Sigmoid colon (tissue), 7 donors: ENCODE measurements around the gene TMED5. TPM values are rescaled to one million over a fixed set of nuclear protein-coding genes. Genes with fewer than 3 reads are reported as not detected.

Experiments used
- DNase-seq: peaks from one replicate; pipeline ENCODE4 v3.0.0-alpha.2; 2019
- H3K27ac ChIP-seq, 4 donors: fragments of 200-600 bp; sonication (generic); one replicate each; pipeline ENCODE4 v1.5.1; 2016 to 2019; ENCODE audit warnings: mild to moderate bottlenecking in 1 of 4
- H3K27me3 ChIP-seq, 3 donors: fragments of 200-600 bp; sonication (generic); one replicate each; pipeline ENCODE4 v1.5.1; 2019; ENCODE audit warnings: mild to moderate bottlenecking in 1 of 3
- H3K36me3 ChIP-seq, 4 donors: fragments of 200-600 bp; sonication (generic); one replicate each; pipeline ENCODE4 v1.5.1; 2016 to 2019
- H3K4me1 ChIP-seq, 4 donors: fragments of 200-600 bp; sonication (generic); one replicate each; pipeline ENCODE4 v1.5.1; 2017 to 2019
- H3K4me3 ChIP-seq, 4 donors: fragments of 200-600 bp; sonication (generic); one replicate each; pipeline ENCODE4 v1.5.1; 2017 to 2019; ENCODE audit warnings: mild to moderate bottlenecking in 2 of 4, moderate library complexity in 1 of 4
- H3K9me3 ChIP-seq, 4 donors: fragments of 200-600 bp in 3 of 4; sonication (generic) in 3 of 4; one replicate each; pipeline versions ENCODE4 v1.5.1 to v1.6.1; 2013 to 2019
- CTCF ChIP-seq, 4 experiments: fragments of 450-650 bp in 3 of 4; fragments of 200-600 bp in 1 of 4; IDR thresholded peaks; one replicate each; pipeline ENCODE4 v1.5.1; 2016 to 2019; ENCODE audit warnings: antibody characterized with exemption in 4 of 4, mild to moderate bottlenecking in 3 of 4, moderate library complexity in 2 of 4
- EP300 ChIP-seq, 4 donors: sonication (generic); formaldehyde crosslinking; IDR thresholded peaks; one replicate each; pipeline ENCODE4 v1.6.1; 2017; ENCODE audit warnings: antibody characterized with exemption in 4 of 4
- POLR2A ChIP-seq, 2 donors: fragments of 450-650 bp; IDR thresholded peaks; one replicate each; pipeline ENCODE4 v1.6.1; 2016; ENCODE audit warnings: antibody characterized with exemption in 2 of 2, mild to moderate bottlenecking in 2 of 2, moderate library complexity in 2 of 2
- POLR2AphosphoS5 ChIP-seq, 4 donors: sonication (generic); formaldehyde crosslinking; IDR thresholded peaks; one replicate each; pipeline ENCODE4 v1.6.1; 2017; ENCODE audit warnings: antibody characterized with exemption in 4 of 4
- WGBS, 2 donors: extraction: QIAGEN DNeasy Blood & Tissue Kit; methylation state at CpG; one replicate each; pipeline ENCODE4 v1.1.7; 2013; 5-methylcytosine and 5-hydroxymethylcytosine counted together
- intact Hi-C: fragments of 100-400 bp; cut with DNase I; formaldehyde crosslinking; loops from one replicate; pipeline ENCODE4 v1.15.1; 2023
- polyA plus RNA-seq, 3 donors: library from polyadenylated mRNA; stranded (reverse); fragments of 200-250 nt; gene quantifications; one replicate each; pipeline ENCODE4 v1.2.3, GENCODE V29; 2013
- total RNA-seq, 4 donors: library from RNA; depleted of rRNA; stranded (reverse); fragments of >200 nt; gene quantifications; one replicate each; pipeline ENCODE4 v1.1.0, GENCODE V29; 2016
- donor health status: healthy with polysubstance abuse.
- donor health status: Bipolar disorder and iron deficiency.
- donor health status: healthy.

TMED5 gene
- total and polyA plus RNA-seq, 7 donors, result 9.0 to 59.7 (median 41.0) TPM

GRCh38 chr1:93114391-93114790, 65.8 kb downstream of the TMED5 start:
- H3K36me3 ChIP-seq, result peaks cover 0 to 37% (median 3%) of the 10 kb centered on the region in 4 donors
- DNase-seq, result no peak
- H3K4me1 ChIP-seq, result peaks cover 0 to 15% (median 7%) of the 10 kb centered on the region in 4 donors
- H3K4me3 ChIP-seq, result no peak overlapping the region
- no peak overlapping the region for H3K27ac ChIP-seq
- intact Hi-C loops, result no loop called here
- no peaks in the 10 kb centered on the region for H3K27me3 ChIP-seq
- no peaks in the 10 kb centered on the region for H3K9me3 ChIP-seq
- no peak for TF ChIP-seq POLR2A (IDR thresholded peaks at IDR 0.05)
- no peak for TF ChIP-seq CTCF (IDR thresholded peaks at IDR 0.05)
- TF ChIP-seq POLR2AphosphoS5 (IDR thresholded peaks at IDR 0.05), result no peak
- TF ChIP-seq EP300 (IDR thresholded peaks at IDR 0.05), result no peak
- 20 to 67% methylated on average over 2 of the region's 2 CpGs for WGBS, 2 donors

- no peak for TF ChIP-seq POLR2AphosphoS5 (IDR thresholded peaks at IDR 0.05)
- no peak for TF ChIP-seq EP300 (IDR thresholded peaks at IDR 0.05)
- no peak for TF ChIP-seq POLR2A (IDR thresholded peaks at IDR 0.05)
- no peak for TF ChIP-seq CTCF (IDR thresholded peaks at IDR 0.05)
- no peak overlapping the region for H3K27ac ChIP-seq
- H3K4me3 ChIP-seq, result no peak overlapping the region
- H3K9me3 ChIP-seq, result no peaks in the 10 kb centered on the region
- H3K36me3 ChIP-seq, result peaks cover 0 to 27% (median 3%) of the 10 kb centered on the region in 4 donors
- 93 to 96% methylated on average over 3 of the region's 3 CpGs for WGBS, 2 donors
- no peak for DNase-seq
- H3K27me3 ChIP-seq, result no peaks in the 10 kb centered on the region
- intact Hi-C loops, result no loop called here
- peaks cover 0 to 15% (median 7%) of the 10 kb centered on the region in 4 donors for H3K4me1 ChIP-seq
Observed at GRCh38 chr1:93113127-93113526, 67.1 kb downstream of the TMED5 start.

- Histone ChIP-seq H3K27me3 (no peaks in the 10 kb centered on the region), H3K9me3 (peaks cover 0 to 4% (median 0%) of the 10 kb centered on the region in 4 donors), H3K4me3 (no peak overlapping the region), H3K27ac (no peak overlapping the region), H3K4me1 (peaks cover 0 to 15% (median 7%) of the 10 kb centered on the region in 4 donors), H3K36me3 (peaks cover 0 to 19% (median 0%) of the 10 kb centered on the region in 4 donors)
- intact Hi-C loops, result no loop called here
- TF ChIP-seq CTCF (IDR thresholded peaks at IDR 0.05), result no peak
- no peak for TF ChIP-seq EP300 (IDR thresholded peaks at IDR 0.05)
- TF ChIP-seq POLR2AphosphoS5 (IDR thresholded peaks at IDR 0.05), result no peak
- no peak for TF ChIP-seq POLR2A (IDR thresholded peaks at IDR 0.05)
- no peak for DNase-seq
Observed at GRCh38 chr1:93111561-93111960, 68.7 kb downstream of the TMED5 start.

- intact Hi-C loops, result no loop called here
Observed at GRCh38 chr1:93111065-93111464, 69.1 kb downstream of the TMED5 start.

GRCh38 chr1:93109578-93109977, 70.6 kb downstream of the TMED5 start:
- H3K36me3 ChIP-seq, result peaks cover 0 to 5% (median 0%) of the 10 kb centered on the region in 4 donors
- 55 to 94% methylated on average over 2 of the region's 2 CpGs for WGBS, 2 donors
- no peaks in the 10 kb centered on the region for H3K27me3 ChIP-seq
- peaks cover 0 to 21% (median 7%) of the 10 kb centered on the region in 4 donors for H3K4me1 ChIP-seq
- no peak overlapping the region for H3K27ac ChIP-seq
- H3K4me3 ChIP-seq, result no peak overlapping the region
- intact Hi-C loops, result no loop called here
- DNase-seq, result no peak
- TF ChIP-seq CTCF (IDR thresholded peaks at IDR 0.05), result no peak
- no peak for TF ChIP-seq POLR2AphosphoS5 (IDR thresholded peaks at IDR 0.05)
- TF ChIP-seq POLR2A (IDR thresholded peaks at IDR 0.05), result no peak
- no peak for TF ChIP-seq EP300 (IDR thresholded peaks at IDR 0.05)
- peaks cover 0 to 4% (median 0%) of the 10 kb centered on the region in 4 donors for H3K9me3 ChIP-seq

More at GRCh38 chr1:93111065-93111464, 69.1 kb downstream of the TMED5 start:
- Histone ChIP-seq H3K27ac (no peak overlapping the region), H3K4me1 (peaks cover 0 to 15% (median 7%) of the 10 kb centered on the region in 4 donors), H3K4me3 (no peak overlapping the region), H3K27me3 (no peaks in the 10 kb centered on the region), H3K9me3 (peaks cover 0 to 4% (median 0%) of the 10 kb centered on the region in 4 donors), H3K36me3 (peaks cover 0 to 14% (median 0%) of the 10 kb centered on the region in 4 donors)
- TF ChIP-seq EP300 (IDR thresholded peaks at IDR 0.05) (no peak), POLR2AphosphoS5 (IDR thresholded peaks at IDR 0.05) (no peak)
- no peak for DNase-seq
- WGBS, 2 donors, result 79 to 86% methylated on average over 1 of the region's 1 CpG
